ENCODE data around the gene UBA52. TPM values are rescaled to one million over a fixed set of nuclear protein-coding genes. Genes with fewer than 3 reads are reported as not detected.

The UBA52 gene
- total and polyA plus RNA-seq, 11 donors: 336 to 944 (median 716) TPM

GRCh38 chr19:18532168-18532890 is 39.3 kb upstream of the UBA52 start:
- intact Hi-C loops (cut with DNase I): no loop called here
- DNase-seq: no peak
- peaks cover 0 to 3% (median 0%) of the 10 kb centered on the region in 12 donors for H3K4me1 ChIP-seq
- ATAC-seq: no peak
- H3K36me3 ChIP-seq: peaks cover 7 to 63% (median 57%) of the 10 kb centered on the region in 9 donors
- TF ChIP-seq, protein P1, sequence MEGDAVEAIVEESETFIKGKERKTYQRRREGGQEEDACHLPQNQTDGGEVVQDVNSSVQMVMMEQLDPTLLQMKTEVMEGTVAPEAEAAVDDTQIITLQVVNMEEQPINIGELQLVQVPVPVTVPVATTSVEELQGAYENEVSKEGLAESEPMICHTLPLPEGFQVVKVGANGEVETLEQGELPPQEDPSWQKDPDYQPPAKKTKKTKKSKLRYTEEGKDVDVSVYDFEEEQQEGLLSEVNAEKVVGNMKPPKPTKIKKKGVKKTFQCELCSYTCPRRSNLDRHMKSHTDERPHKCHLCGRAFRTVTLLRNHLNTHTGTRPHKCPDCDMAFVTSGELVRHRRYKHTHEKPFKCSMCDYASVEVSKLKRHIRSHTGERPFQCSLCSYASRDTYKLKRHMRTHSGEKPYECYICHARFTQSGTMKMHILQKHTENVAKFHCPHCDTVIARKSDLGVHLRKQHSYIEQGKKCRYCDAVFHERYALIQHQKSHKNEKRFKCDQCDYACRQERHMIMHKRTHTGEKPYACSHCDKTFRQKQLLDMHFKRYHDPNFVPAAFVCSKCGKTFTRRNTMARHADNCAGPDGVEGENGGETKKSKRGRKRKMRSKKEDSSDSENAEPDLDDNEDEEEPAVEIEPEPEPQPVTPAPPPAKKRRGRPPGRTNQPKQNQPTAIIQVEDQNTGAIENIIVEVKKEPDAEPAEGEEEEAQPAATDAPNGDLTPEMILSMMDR (IDR thresholded peaks at IDR 0.05): no peak
- no peak for TF ChIP-seq POLR2A (IDR thresholded peaks at IDR 0.05)
- H3K27ac ChIP-seq: no peak overlapping the region
- H3K4me3 ChIP-seq: no peak overlapping the region
- no peaks in the 10 kb centered on the region for H3K27me3 ChIP-seq
- H3K9me3 ChIP-seq: no peaks in the 10 kb centered on the region
- WGBS, 4 donors: 91 to 96% (median 95%) methylated on average over 19 to 22 of the region's 22 CpGs

DNA sequence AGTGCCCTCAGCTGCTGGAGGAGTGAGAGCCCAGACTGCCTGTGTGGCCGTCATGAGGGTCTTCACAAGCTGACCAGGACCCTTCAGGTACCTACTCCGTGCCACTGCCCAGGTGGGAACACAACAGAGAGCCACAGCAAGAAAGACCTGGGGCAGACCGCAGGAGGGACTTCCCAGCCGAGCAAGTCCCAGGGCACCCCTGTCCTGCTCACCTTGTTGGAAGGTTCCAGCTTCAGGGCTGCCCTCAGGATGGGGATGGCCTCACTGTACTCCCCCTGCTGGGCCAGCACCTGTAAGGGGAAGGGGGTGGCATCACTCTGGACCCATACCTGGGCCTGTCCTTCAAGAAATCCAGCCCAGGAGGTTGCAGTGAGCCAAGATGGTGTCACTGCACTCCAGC is 38.6 kb upstream of the UBA52 start:
- Histone ChIP-seq H3K27me3 (no peaks in the 10 kb centered on the region), H3K27ac (no peak overlapping the region), H3K4me1 (no peaks in the 10 kb centered on the region), H3K4me3 (no peak overlapping the region), H3K36me3 (peaks cover 7 to 70% (median 65%) of the 10 kb centered on the region in 9 donors), H3K9me3 (no peaks in the 10 kb centered on the region)
- DNase-seq (no peak), ATAC-seq (no peak)
- TF ChIP-seq, protein P1 (IDR thresholded peaks at IDR 0.05): no peak
- no peak for TF ChIP-seq POLR2A (IDR thresholded peaks at IDR 0.05)
- 94 to 100% (median 98%) methylated on average over 3 to 4 of the region's 4 CpGs for WGBS, 4 donors
- intact Hi-C loops (cut with DNase I): no loop called here

- no peak for ATAC-seq
- 93 to 97% (median 95%) methylated on average over 10 of the region's 10 CpGs for WGBS, 4 donors
- intact Hi-C loops (cut with DNase I): no loop called here
These were observed 35.2 kb upstream of the UBA52 start for GRCh38 chr19:18536475-18536874.

DNA sequence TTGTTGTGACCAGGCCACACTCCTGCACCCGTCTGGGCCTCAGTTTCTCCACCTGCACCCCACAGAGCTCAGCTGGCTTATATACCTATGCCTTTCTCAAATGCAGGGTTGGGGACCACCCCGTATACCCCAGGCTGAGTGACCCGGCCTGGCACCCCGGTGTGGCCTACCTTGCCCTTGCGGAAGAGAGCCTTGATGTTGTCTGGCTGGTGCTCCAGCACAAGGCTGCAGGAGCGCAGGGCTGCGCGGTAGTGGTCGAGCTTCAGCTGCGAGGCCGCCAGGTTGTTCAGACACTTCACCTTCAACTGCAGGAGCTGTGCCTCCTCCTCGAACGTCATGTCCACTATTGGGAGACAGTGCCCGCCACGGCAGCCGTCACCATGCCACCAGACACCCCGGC is 34.2 kb upstream of the UBA52 start:
- H3K4me1 ChIP-seq: peaks cover 0 to 15% (median 9%) of the 10 kb centered on the region in 12 donors
- H3K4me3 ChIP-seq: no peak overlapping the region
- no peaks in the 10 kb centered on the region for H3K27me3 ChIP-seq
- no peak overlapping the region for H3K27ac ChIP-seq
- intact Hi-C loops (cut with DNase I): no loop called here
- no peak for ATAC-seq
- WGBS, 4 donors: 94 to 96% (median 94%) methylated on average over 11 to 17 of the region's 17 CpGs
- no peaks in the 10 kb centered on the region for H3K9me3 ChIP-seq
- DNase-seq: no peak
- TF ChIP-seq, protein P1 (IDR thresholded peaks at IDR 0.05): no peak
- TF ChIP-seq POLR2A (IDR thresholded peaks at IDR 0.05): no peak
- H3K36me3 ChIP-seq: peaks cover under 1 to 90% (median 80%) of the 10 kb centered on the region in 9 donors

More at GRCh38 chr19:18536475-18536874, 35.2 kb upstream of the UBA52 start:
- no peak for DNase-seq
- TF ChIP-seq POLR2A (IDR thresholded peaks at IDR 0.05): no peak
- TF ChIP-seq, protein P1 (IDR thresholded peaks at IDR 0.05): no peak
- peaks cover 0 to 6% (median under 1%) of the 10 kb centered on the region in 12 donors for H3K4me1 ChIP-seq
- H3K27ac ChIP-seq: no peak overlapping the region
- H3K9me3 ChIP-seq: no peaks in the 10 kb centered on the region
- no peaks in the 10 kb centered on the region for H3K27me3 ChIP-seq
- H3K36me3 ChIP-seq: peaks cover 7 to 98% (median 89%) of the 10 kb centered on the region in 9 donors
- H3K4me3 ChIP-seq: no peak overlapping the region
